GM19328 (cell line): Measurements from ENCODE around the gene PCSK1.
"Not testable (repeated sequence)": the region's sequence is repeated elsewhere in the genome, so short reads cannot be mapped to it uniquely, and the experiment has no call there.

Source experiments
- ATAC-seq: cut with Tn5 transposase; IDR thresholded peaks from one replicate; pipeline ENCODE4 v1.9.1; 2021; ENCODE audit warnings: mild to moderate bottlenecking, moderate library complexity; ENCODE audit not compliant: unreplicated experiment

The PCSK1 gene

DNA sequence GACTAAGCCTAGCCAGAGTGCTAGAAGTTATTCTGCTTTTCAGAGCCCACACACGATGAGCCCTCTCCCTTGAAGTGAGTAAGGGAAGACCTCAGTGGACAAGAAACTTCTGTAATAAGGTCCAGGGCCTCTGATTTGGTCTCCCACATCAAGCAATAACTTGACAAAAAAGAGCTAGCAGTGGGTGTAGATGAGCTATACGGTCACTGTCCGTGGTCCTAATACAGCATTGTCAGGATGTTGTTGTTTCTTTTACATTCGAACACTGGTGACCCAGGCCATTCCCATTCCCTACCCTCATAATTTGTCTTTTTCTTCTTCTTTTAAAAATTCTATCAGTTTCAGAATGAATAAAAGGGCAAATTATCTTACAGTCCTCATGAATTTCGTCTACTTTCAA is 5.2 kb downstream of the PCSK1 start:
- no peak for ATAC-seq

DNA sequence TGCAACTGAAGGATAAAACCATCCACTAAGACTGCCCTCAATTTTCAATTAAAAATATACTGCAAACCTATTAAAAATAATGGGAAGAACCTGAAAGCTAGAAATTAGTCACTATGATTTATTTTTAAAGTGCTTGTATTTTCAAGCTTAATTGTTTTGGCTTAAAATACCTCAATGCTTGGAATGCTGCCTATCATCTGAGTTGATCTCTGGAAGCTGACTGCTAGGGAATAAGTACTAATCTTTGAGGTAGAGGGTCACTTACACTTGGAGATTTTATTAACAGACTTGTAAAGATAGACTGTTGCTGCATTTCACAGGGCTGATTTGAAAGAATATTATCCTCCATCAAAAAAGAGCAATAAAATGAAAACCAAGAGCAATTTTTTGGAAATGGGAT is 6.2 kb downstream of the PCSK1 start:
- ATAC-seq: no peak

DNA sequence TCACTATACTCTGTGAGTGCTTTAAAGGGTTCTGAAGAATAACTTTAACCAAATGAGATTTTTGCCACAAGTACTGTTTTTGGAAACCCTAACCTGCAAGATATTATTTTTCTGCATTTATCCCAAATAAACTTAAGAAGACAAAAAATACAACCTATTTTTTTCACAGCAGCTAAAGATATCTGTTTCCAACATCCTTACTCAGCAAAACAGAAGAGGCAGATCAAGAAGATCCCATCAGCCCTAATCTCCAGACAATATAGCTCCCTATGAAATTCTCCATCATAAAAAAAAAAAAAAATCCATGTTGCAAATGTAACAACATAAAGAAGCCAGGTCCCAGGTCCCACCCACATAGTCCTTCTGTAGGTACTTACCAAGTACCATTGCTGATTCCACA is 7.6 kb downstream of the PCSK1 start:
- no peak for ATAC-seq

DNA sequence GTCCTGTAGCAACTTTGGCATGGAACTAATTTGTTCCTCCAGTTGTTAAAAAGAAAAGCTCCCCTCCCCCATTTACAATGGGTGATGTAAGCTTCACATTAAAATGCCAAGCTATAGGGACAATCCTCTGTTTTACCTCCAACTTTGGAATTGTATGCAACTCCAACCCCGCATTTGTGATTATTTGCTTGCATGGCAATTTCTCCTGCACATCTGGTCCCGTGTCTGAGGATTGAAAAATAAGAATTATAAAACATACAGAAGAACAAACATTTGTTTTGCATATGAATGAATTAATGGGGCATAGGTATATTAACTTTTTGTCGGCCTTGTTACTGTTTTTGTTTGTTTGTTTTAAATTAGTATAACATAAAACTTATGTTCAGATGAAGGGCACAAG is 17.2 kb downstream of the PCSK1 start:
- ATAC-seq: no peak

GRCh38 chr5:96412868-96413449 is 20.1 kb downstream of the PCSK1 start:
- no peak for ATAC-seq

GRCh38 chr5:96410013-96410412 is 23.0 kb downstream of the PCSK1 start:
- no peak for ATAC-seq

DNA sequence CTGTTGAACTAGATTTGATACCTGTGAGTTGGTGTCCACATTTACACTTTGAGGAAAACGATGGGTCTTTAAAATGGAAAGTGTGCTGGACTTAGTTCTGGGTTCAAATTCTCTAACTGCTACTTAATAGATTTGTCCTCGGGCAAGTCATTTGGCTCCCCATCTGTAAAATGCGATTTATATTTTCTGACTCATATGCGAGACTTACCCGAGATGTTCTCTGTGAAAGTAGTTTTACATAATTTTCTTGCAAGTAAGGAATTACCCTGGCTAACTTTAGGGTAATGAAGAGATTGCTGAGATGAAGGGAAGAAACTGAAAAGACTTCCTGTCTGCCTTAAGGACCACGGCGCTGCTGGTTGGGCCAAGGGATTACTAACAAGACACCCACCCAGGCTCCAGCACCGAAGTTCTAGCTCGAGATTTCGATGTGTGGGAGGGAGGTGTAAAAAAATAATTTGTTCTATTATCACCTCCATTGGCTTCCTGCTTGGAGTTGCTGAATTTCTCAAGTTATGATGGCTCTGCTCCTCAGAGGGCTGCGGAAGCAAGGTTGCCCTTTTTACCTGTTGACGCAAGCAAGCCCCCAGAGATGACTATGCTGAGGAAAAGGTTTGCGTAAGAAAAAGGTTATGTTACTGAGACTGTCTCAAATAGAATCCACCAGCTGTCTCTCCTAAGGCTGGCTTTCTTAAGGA is 24.1 kb downstream of the PCSK1 start:
- ATAC-seq: no peak

GRCh38 chr5:96408210-96408777 is 24.8 kb downstream of the PCSK1 start:
- no peak for ATAC-seq

- ATAC-seq: no peak
Observed at GRCh38 chr5:96407436-96407835, 25.6 kb downstream of the PCSK1 start.

DNA sequence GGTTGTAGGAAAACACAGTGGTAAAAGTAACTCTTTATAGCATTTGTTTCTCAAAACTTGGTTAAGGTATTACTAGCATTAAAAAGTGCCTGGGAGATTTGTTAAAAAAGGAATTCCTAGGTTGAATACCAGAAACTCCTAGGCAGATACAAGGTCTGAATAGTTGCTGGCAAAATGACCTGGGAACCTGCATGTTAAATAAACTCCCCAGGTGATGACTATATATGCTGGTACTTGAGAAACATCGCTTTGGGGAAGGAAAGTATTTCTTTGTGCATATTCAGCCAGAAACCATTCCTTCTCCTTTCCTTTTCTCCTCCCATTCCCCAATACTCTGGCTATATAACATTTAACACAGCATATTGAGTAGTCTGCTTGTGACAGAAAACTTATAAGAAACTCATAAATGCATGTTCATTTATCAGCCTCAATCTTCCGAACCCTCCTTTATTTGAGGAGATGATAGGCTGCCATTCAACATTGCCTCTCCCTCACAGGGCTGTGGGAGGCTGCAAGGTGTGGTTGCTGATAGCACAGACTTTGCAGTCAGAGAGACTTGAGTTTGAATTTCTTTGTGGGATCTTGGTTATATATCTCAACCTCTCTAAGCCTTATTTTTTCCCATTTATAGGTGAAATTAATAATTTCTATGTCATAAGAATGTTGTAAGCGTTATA is 28.7 kb downstream of the PCSK1 start:
- ATAC-seq: no peak

- no peak for ATAC-seq
Observed at GRCh38 chr5:96402500-96402899, 30.5 kb downstream of the PCSK1 start.

- no peak for ATAC-seq
Observed at GRCh38 chr5:96396878-96397277, 36.2 kb downstream of the PCSK1 start.

DNA sequence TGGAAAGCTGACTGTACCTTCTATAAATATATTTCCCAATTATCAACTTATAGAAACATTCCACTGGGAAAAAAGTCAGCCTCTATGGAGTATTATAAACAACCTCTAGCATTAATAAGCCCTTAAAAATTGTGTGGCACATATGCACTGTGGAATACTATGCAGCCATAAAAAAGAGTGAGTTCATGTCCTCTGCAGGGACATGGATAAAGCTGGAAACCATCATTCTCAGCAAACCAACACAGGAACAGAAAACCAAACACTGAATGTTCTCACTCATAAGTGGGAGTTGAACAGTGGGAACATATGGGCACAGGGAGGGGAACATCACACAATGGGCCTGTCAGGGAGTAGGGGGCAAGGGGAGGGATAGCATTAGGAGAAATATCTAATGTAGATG is 37.8 kb downstream of the PCSK1 start:
- ATAC-seq: not testable (repeated sequence)

- ATAC-seq: no peak
Observed at GRCh38 chr5:96391921-96392320, 41.1 kb downstream of the PCSK1 start.

DNA sequence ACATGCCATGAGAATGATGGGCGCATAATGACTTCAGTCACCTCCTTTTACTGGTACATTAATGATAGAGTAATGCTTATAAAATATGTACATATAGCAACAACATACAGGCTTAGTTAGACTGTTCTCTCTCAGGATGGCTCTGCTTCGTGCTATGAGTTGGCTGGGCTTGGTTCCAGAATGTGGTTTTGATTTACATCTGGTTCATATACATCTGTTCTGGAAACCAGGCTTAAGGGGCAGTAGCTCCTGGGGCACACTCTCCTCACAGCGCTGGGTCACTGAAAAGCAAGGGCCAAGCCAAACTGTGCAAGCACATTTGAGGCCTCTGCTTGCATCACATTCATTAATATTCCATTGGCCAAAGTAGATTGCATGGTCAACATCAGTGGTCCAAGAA is 44.9 kb downstream of the PCSK1 start:
- ATAC-seq: no peak

GRCh38 chr5:96387616-96388015 is 45.4 kb downstream of the PCSK1 start:
- no peak for ATAC-seq

GRCh38 chr5:96385538-96385937 is 47.5 kb downstream of the PCSK1 start:
- no peak for ATAC-seq

DNA sequence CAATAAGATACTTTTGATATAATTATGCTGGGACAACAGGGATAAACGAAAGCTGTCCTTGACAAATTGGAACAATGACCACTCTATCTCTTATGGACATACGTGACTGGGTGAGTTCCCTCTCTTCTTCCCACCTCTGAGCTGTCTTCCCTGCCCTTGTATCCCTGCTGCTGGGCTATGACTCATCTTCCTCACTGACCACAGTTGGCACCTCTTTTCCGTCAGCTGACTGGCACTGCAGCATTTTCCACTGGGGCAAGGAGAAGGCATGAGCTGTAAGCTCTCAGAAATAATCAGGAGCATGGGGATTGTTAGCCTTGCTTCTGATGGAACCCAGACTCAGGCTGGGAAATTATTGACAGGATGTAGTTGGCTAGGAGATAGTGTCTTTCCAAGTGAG is 48.7 kb downstream of the PCSK1 start:
- no peak for ATAC-seq

- no peak for ATAC-seq
Observed at GRCh38 chr5:96381526-96381925, 51.5 kb downstream of the PCSK1 start.

- ATAC-seq: no peak
Observed at GRCh38 chr5:96379896-96380295, 53.2 kb downstream of the PCSK1 start.

DNA sequence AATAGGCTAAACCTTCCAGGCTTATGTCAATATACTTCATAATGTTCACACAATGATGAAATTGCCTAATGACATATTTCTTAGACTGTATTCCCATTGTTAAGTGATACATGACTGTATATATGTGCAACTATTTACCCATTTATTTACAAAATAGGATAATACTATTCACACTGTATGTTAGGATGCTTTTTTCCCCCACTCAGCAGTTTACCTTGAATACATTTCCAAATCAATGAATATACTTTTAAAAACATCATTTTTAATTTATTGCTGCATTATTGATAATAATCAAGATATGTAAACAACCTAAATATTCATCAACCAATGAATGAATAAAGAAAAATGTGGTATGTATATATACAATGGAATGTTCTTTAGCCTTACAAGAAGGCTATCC is 55.5 kb downstream of the PCSK1 start:
- no peak for ATAC-seq

- no peak for ATAC-seq
Observed at GRCh38 chr5:96377167-96377566, 55.9 kb downstream of the PCSK1 start.
